Measurements from ENCODE around the gene LRRC53. TPM values are rescaled to one million over a fixed set of nuclear protein-coding genes. Genes with fewer than 3 reads are reported as not detected.

Gene LRRC53, protein sequence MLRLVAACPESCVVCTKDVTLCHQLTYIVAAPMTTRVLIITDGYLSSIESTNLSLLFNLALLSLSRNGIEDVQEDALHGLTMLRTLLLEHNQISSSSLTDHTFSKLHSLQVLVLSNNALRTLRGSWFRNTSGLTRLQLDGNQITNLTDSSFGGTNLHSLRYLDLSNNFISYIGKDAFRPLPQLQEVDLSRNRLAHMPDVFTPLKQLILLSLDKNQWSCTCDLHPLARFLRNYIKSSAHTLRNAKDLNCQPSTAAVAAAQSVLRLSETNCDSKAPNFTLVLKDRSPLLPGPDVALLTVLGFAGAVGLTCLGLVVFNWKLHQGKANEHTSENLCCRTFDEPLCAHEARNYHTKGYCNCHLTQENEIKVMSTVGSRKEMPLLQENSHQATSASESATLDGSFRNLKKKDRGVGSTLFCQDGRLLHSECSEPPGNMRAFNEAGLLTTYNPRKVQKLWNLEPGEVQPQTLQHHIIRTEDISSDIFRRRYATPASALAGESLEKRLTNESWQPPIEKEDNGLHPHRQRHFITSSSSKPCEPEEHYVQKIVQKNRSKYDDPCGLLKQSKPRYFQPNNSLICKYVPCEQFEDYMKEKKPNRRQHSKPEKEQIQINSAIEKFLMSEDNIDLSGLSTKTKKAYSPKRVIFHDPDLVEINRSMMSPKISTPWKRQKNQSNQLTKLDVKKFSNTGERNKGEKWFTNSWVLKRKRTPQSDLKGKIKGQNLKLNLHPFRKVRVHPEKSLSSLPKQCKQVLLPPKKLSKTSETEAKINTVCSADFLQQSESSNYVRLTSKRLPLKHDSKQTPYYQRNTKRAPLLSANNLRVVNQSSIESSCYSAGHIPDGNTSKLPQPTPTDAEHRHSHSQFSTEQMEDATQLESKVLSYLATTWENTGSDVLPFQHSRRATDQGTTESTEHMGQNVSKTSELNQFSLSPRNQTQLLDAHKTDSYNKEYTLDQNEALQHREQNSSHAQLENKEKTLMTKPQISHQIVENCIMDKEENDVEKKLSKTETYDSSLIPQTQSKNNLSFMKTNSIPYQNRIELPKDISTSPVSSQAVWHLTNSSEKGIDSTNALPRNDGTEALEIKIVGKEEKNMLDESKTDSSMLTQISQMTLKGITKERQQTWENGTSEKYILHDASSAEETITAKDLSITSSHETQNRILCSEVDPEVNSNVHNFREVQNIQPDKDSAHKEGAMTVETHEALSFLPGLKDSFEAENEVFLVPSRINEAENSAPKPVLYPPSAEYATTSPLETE
- not detected in 2 replicates for total RNA-seq
- polyA plus RNA-seq, result not detected in 2 replicates

GRCh38 chr1:74512170-74512915 is at the start of gene LRRC53:
TSS of gene LRRC53 (minus strand) at chr1:74512611. CDS start at chr1:74483349, 29,262 bp downstream.
- Histone ChIP-seq H3K4me3 (no peak within 1 kb of the TSS), H4K20me1 (ENCODE audit: insufficient read depth, poor library complexity, severe bottlenecking) (no peaks in the 10 kb centered on the region), H3K4me2 (no peak within 1 kb of the TSS), H3K27me3 (no peaks in the 10 kb centered on the region), H3K9me3 (ENCODE audit: low read depth) (no peaks in the 10 kb centered on the region), H3K27ac (no peak within 1 kb of the TSS), H3K9me2 (replicated peaks; ENCODE audit: insufficient read depth) (no peaks in the 10 kb centered on the region), H3K79me2 (no peaks in the 10 kb centered on the region), H3K4me1 (ENCODE audit: insufficient read depth) (no peaks in the 10 kb centered on the region), H2AFZ (no peak within 1 kb of the TSS), H3K36me3 (replicated peaks; ENCODE audit: insufficient read depth, low read depth) (no peaks in the 10 kb centered on the region)
- 85% methylated on average over 2 of the region's 2 CpGs for WGBS (ENCODE audit: low lambda C conversion rate, missing lambda C conversion rate)
- no peak for DNase-seq (ENCODE audit: low spot score)
- TF ChIP-seq CTCF (IDR thresholded peaks at IDR 0.05; ENCODE audit: poor library complexity) (no peak), EZH2 (IDR thresholded peaks at IDR 0.05; ENCODE audit: borderline replicate concordance) (no peak), EZH2phosphoT487 (IDR thresholded peaks at IDR 0.05; ENCODE audit: low read depth, severe bottlenecking, unreplicated experiment) (no peak)

GRCh38 chr1:74549932-74550331 is 37.5 kb upstream of the LRRC53 start:
- 96% methylated on average over 2 of the region's 2 CpGs for WGBS (ENCODE audit: low lambda C conversion rate, missing lambda C conversion rate)
- H3K4me2 ChIP-seq, result no peak overlapping the region
- H3K4me1 ChIP-seq (ENCODE audit: insufficient read depth), result no peaks in the 10 kb centered on the region

More at GRCh38 chr1:74549932-74550331, 37.5 kb upstream of the LRRC53 start:
- H2AFZ ChIP-seq, result no peak overlapping the region
- H3K27me3 ChIP-seq, result no peaks in the 10 kb centered on the region
- H3K79me2 ChIP-seq, result no peaks in the 10 kb centered on the region
- no peaks in the 10 kb centered on the region for H3K36me3 ChIP-seq (replicated peaks; ENCODE audit: insufficient read depth, low read depth)
- no peaks in the 10 kb centered on the region for H3K9me3 ChIP-seq (ENCODE audit: low read depth)
- H4K20me1 ChIP-seq (ENCODE audit: insufficient read depth, poor library complexity, severe bottlenecking), result no peaks in the 10 kb centered on the region
- DNase-seq (ENCODE audit: low spot score), result no peak
- H3K9me2 ChIP-seq (replicated peaks; ENCODE audit: insufficient read depth), result no peaks in the 10 kb centered on the region
- H3K4me3 ChIP-seq, result no peak overlapping the region
- TF ChIP-seq EZH2 (IDR thresholded peaks at IDR 0.05; ENCODE audit: borderline replicate concordance), result no peak
- TF ChIP-seq CTCF (IDR thresholded peaks at IDR 0.05; ENCODE audit: poor library complexity), result no peak
- TF ChIP-seq EZH2phosphoT487 (IDR thresholded peaks at IDR 0.05; ENCODE audit: low read depth, severe bottlenecking, unreplicated experiment), result no peak
- H3K27ac ChIP-seq, result no peak overlapping the region

Measured in hepatocyte (in vitro differentiated cells).